NCI-H748 treated with DMSO at 0.1 percent for 48 hours (cell line): ENCODE measurements around the gene HOXA3.

ENCODE experiments used
- DNase-seq: peaks from one replicate; lab custom pipeline; 2025; lab: John Stamatoyannopoulos, UW

Gene HOXA3

DNA sequence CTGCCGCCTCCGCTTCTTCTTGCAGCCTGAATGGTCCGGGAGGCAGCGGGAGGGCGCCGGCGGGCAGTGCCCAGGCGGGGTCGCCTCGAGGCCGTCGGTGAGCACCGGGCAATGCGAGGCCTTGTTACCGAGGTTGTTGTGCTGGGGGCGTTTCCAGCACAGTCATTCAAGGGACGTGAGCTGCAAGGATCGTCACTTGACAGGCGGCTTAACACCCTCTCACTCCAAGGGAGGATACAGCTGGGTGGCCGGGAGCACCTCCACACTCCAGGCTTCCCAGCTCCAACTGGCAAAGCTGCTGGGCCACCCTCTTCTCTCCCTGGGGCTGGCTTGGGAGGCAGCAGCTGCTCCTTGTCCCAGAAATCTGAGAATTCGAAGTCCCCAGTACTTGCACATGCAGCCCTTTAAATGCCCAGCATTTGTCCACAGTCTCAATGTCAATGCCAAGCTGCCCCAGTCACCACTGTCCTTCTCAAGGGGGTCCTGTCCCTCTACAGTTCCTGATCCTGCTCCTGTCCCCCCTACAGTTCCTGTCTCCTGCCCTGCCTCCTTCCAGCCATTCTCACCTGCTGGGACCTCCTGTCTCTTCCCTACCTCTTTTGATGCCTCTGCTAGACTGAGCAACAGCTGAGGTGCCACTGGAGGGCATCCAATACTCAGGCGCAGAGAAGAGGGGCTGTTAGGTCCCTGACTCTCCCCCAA is 37.1 kb upstream of the HOXA3 start:
- DNase-seq = no peak

DNA sequence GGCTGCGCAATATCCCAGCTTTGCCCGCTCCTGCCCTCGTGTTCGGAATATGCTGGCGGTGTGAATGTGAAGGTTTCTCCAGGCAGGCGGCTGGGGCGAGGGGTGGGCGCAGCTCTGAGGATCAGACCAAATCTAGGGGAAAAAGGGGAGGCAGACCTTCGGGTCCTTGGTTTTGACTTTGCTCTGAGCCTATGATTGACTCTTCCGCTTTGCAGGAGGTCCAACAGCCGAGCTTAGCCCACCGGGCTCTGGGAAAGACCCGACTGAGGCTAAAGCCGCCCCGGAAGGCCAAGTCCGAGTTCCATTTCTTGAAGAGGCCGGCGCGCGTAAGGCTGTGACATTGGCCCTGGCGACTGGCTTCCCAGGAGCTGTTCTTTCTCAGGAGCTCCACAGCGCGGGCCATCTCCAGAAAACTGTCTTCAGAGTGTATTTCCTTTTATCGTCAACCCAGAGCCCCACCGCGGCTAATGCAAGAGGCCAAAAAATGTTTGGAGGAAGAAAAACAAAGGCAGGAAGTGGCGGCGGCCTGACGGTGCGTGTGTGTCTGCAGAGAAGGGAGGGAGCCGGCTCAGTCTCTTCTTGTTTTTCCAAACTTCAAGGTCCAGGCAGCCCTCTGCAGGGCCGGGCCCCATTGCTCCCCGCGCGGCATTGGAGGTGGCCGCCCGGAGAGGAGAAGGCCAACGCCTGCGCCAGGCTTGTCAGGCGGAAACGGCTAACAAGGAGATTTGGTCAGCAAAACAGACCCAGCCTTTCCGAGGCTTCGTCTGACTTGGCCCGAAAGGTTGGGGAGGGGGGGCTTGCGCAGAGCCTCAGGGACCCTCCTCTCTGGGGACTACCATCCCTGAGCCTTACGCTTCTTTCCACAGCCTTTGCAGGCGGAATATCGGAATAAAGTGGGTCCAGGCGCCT is 36.3 kb upstream of the HOXA3 start:
- no peak for DNase-seq

DNA sequence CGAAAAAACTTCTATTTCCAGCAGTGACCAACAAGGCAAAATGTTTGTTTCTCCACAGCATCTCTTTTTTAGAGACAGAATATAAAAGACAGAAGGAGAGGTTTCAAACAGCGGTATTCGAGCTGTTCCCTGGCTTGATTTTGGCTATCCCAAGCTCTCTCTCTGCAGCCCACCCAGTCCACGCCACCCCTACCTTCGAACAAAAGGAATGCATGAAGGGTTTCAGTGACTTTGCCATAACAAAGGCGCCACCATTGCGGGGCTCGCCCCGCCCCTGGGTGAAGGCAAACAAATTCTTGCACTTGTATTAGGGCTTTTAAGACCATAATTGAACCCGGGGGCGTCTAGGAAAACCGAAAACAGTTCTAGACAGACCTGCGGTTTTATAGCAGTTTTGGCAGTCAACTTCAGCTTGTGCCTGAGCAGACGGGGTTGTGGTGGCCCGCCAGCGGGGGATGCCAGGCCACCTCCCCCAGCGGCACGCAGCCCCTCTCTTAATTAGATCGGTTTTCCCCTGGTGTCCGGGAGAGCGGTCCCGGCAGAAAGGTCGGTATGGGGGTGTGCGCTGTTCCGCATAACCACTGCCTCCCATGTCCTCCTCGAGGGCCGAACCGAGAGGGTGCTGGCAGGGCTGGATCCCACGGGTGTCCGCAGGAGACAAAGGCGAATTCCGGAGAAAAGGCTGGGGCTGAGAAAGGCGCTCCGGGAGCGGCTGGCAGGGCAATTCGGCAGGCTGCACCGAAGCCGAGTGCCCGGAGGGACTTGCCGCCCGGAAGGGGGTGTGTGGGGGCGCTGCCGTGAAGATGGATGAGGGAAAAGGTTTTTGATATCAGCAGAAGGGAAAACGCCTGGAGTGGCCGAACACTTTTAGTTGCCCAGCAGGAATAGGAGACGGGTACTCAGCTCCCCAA is 35.3 kb upstream of the HOXA3 start:
- DNase-seq = no peak

DNA sequence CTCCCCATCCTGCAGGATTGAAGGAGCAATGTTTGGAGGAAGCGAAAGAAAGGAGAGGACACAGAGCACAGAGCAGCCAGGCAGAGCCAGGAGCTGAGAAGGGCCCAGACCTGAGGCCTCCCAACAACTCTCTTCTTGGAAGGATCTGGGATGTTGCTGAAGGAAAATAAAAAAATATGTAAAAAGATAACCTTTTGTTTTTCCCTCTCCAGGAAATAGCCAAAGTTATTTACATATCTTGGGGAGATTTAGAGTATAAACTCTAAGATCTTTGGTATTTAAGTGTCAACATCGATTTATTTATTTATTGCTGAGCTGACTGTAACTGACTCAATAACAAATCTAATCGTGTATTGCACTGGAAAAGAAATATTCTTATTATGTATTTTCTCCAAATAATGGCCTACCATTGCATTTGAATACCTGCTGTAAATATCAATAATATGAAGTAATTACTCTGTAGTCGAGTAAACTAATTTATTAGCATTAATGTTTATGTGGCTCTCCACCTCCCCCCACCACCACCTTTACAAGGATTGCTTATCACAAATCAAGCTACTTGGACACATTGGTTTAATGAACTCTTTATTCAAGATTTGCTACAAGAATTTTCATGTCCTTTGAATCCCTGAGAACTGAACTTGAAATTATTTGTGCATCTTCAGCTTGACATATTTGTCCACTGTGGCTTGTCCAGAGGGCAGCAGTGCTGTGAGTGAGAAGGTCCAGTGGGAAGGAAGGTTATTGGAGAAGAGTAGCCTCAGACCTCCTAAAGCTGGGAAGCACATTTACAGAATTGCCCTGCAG is 34.5 kb upstream of the HOXA3 start:
- DNase-seq = no peak

DNA sequence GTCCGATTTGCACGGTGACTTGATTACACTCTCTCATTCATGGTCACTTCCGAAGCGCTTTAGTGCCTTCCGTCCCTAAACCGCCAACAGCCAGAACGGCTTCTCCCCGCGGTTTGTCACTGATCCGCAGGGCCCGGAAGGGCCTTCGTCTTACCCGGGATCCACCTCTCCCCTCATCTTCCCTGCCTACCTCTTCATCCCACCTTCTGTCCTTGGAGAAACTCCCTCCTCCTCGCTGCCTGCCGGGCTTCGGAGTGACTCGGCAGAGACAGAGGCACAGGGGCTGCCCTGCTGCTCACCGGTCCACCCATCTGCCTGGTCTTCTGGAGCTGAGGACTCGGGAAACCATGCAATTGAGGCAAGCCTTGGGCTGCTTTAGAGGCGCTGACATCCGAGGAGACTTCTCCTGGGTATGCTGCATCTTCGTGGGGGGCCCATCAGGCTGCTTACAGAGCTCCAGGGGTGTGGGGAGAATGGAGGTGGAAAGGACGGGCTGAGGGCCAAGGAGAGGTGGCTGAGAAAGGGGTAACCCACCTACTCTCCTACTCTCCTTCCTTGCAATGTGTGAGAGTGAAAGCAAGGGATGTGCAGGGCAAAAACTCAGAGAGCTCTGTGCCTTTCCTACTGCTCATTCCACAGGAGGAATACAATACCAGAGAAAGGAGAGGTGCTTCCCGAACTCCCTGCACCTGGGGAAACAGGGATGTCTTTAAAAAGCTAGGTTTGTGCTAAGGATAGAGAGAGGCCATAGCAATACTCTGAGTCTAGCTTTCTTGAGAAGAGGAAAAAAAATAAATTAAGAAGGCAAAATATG is 33.7 kb upstream of the HOXA3 start:
- no peak for DNase-seq

DNA sequence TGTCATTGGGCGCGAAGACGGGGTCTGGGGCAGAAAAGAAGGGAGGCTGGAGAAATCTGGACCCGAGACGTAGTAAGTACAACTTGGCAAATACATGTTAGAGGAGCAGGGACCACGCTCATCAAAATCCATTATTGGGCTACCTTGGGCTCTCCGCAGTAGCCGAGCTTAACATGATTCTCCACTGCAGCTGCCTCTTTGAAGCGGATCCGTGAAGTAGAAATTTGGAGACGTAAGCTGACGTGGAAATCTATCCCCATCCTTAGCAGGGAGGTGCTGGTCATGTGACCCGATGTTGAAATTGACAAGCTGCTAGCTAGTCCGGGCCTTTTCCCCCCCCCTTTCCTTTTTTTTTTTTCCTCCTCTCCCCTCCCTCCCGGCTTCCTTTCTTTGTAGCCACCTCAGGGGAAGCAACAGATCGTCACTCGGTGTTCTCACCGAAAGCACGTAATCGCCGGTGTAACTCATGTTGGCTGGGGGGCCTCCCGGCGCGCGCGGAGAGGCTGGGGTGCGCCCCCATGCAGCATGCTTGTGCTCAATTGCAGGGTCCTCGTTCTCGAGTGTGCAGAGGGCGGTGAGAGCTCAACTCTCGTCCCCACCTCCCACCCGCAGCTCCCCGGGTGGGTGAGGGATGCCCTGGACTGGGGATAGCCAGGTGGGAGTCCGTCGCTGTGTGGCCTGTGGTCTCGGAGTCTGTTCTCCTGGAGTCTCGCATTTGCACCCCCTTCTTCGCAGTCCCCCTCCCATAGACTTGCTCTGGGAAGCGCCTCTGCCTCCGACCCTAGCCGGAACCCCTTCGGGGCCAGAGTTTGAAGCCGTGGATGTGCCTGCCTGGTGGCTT is 32.9 kb upstream of the HOXA3 start, which contains the start of gene HOXA11:
TSS of gene HOXA11 (minus strand) at position 220 of the 841 bp plus-strand sequence. CDS start at position 132, 88 bp downstream.
- no peak for DNase-seq

DNA sequence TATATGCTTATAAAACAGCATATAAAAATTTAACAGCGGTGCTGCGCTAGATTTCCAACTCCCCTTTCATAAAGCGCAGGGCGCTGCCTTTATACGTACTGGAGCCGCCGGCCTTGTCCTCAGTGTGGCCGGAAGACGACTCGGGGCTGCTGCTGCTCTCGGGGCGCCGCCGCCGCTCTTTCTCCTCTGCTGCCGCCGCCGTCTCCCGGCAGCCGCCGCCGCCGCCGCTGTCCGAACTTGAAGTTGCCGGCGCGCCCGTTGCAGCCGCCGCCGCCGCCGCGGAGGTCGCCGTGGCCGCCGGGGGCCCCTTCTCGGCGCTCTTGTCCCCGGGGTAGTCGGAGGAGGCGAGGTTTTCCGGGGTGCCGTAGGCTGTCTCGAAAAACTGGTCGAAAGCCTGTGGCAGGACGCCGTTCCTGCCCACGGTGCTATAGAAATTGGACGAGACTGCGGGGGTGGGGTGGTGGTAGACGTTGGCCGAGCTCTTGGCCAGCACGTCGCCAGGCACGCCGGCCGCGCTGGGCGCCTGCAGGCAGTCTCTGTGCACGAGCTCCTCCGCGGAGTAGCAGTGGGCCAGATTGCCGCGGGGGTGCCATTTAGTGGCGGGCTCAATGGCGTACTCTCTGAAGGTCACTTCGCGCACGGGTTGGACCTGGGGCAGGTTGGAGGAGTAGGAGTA is 32.1 kb upstream of the HOXA3 start:
- no peak for DNase-seq

DNA sequence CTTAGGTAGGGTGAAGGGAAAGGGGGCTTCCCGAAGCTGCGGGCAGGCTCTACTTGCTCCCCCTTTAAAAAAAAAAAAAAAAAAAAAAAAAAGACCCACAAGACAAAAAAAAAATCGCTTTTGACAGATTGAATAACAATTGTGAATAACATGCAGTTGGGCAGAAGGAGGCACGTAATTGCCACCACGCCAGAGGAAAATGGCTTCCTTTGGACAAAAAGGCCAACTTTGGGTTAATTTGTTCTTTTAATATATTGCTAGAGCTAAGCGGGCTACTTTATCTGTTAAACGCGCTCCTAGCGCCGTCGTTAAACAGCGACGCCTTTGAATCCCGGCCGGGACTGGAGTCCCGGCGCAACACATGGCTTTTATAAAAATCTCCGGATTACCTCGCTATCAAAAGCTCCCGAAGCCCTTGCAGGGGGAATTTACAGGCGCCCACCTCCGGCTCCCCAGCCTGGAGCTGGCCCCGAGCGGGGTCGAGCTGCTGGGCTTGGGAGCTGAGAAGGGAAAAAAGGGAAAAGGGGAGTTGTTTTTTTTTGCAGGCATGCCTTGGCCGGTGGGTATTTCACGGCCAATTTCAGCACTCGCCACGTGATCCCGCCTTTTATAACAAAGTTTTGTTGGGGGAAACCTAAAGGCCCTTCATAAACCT is 31.4 kb upstream of the HOXA3 start:
- DNase-seq = no peak

DNA sequence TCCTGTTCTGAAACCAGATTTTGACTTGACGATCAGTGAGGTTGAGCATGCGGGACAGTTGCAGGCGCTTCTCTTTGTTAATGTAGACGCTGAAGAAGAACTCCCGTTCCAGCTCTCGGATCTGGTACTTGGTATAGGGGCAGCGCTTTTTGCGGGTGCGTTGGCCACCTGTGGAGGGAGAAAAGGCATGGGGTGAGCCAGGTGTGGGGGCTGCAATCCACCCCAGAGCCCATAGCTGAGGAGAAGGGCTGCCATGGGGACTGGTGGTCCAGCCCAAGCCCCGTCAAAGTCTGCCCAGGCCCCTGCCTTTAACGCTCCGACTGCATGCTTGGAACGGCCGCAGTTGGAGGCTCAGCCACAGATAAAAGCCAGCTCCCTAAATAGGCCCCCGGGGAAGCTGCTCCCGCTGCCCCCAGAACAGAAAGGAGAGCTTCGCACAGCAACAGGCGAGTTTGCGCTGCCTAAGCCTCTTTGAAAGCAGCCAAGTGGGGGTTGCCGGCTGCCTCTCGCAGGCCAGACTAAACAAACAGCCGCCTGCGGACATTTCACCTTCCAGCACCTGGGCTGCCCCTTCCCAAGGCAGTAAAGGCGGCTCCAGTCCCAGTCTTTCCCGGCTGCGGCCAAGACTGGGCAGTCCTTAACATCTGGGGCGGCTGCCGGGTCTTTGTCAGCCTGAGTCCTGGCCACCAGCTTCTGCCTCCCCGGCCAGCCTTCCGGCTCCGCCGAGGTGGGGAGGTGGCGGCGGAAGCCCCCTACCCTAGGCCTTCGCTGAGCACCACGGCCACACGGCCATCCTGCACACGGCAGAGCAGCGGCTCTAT is 30.7 kb upstream of the HOXA3 start:
- DNase-seq = peak; percentile 27

DNA sequence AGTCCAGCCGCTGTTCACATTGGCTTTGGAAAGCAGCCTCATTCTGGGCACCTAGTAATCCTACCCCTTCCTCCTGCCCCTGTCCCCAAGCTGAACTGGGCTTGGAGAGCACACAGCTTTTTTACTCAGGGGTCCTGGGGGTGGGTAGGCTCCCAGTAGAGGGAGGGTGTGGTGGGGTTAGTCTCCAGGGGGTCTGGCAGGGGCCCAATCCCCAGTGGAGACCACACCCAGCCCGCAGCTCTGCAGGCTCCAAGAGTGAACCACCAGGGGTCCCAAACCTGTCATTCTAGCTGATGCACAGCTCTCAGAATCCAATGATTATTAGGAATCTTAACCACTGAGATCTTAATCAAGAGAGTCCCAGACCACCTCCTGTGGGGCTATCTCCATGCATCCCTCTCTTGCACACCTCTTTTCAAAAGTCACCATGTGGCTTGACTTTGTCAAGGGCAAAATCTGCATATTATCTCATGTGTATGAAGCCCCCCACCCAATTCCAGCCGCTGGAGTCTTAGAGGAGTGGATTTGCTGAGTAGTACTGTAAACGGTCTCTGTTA is 30.0 kb upstream of the HOXA3 start:
- DNase-seq = no peak

DNA sequence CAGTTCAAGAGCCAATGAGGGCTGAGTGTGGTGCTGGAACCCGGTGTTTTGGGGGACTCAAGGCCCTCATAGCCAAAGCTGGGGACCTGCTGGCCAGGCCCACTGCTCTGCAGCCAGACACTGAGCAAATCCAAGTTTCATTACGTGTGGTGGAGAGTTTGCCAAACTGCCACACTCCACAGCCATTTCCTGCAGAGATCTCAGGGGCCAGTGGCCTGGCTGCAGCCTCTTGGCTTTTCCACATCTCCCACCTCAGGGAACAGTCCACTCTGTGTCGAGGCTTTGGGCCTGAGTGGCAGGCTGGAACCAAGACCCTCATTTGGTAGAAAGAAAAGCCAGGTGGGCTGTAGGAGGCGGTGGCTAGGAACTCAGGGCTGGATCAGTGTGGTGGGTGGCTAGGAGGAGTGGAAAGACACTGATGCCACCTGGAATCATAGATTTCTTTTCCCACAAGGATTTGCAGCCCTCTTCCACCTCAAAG is 29.5 kb upstream of the HOXA3 start:
- no peak for DNase-seq

DNA sequence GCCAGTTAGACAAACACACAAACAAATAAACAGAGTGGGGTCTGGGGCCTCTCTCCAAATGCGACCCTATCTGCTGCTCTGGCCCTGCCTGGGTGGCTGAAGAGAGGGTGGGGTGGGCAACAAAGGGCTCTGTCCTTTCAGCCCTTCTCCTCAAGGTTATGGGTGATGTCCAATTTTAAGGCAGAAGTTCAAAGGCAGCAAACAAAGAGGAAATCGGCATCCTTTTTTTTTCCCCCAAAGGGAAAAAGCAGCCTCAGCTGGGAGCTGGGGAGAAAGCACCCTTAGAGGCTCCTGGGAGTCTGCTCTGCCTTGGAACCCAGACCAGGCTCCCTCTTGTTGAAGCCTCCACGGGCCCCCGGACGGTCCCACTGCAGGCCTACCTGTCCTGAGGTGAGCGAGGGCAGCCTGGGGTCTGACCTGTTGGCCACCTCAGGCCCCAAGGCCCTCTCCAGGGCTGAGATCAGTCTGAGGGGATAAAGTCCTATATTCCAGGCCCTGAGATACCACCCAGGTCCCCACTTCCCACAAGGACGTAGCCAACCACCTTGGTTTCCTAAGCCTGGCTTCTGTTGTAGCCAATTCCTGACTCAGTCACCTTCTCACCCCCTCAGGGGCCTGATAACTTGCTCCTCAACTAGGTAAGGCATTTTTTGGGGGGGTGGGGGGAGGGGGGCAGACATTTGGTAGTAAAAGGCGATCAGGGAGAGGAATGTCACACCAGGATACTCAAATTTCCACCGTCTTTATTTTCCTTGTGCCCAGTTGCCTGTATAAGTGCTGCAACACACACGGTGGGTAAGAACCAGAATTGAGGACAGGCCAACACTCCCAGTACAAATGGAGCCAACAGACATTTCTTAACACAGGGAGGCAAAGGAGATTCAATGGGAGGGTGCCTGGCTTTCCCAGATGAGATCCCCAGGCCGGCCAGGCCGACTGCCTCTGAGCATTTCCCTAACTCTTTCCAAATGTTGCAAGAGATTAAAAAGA is 28.3 kb upstream of the HOXA3 start:
- no peak for DNase-seq

DNA sequence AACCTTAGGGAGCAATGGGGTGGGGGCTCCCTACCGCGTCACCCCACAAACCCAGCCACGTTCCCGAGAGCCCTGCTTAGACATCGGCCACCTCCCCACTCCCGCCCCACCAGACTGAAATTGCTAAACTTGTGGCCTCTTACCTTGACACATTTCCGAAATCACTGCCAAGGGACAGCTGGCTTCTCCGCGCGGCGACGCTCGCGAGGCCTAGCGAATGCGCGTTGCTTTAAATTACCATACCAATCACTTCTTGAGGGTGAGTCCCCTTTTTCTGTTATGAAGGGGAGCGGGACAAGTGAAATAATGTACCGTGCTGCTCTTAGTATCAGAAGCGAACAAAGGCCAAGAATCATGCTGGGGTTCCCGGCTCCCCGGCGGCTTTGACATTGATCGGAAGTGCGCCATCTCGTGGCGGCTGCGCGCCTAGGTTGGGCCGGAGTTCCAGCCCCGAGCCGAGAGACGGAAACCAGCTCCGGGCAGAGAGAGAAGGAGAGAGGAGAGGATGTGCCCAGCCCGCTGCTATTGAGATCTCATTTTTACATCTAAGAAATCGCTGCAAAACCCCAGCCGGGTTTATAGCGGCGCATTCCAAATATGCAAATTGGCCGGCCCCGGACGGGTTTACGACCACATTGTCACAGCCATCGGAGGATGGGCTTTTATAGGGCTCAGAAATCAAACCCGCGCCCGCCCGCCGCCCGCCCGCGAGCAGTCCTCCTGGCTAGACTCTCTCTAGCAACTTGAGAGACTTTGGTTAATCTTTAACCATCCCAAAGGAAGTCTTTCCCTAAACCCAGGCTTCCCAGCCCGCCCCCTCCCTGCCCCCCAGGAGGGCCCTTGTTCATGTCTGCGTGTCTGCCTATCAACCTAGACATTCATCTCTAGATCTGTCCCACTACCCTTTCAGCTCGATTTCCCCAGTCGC is 27.4 kb upstream of the HOXA3 start:
- no peak for DNase-seq

DNA sequence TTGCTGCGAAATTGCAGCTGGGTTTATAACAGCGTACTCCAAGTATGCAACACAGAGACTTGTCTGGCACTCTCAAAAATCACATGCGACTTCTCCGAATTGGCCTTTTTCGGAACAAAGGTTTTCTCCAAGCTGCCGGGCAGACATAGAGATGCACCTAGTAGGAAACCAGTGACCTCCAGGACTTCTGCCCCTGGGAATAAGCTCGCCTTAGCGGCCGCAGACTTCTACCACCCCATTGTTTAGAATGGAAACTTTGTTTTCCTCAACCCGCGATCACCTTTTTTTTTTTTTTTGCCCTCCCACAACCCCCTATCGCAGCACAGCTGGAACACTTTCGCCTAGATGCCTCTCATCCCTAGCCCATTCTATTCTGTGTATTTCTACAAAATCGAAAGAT is 26.6 kb upstream of the HOXA3 start:
- no peak for DNase-seq

DNA sequence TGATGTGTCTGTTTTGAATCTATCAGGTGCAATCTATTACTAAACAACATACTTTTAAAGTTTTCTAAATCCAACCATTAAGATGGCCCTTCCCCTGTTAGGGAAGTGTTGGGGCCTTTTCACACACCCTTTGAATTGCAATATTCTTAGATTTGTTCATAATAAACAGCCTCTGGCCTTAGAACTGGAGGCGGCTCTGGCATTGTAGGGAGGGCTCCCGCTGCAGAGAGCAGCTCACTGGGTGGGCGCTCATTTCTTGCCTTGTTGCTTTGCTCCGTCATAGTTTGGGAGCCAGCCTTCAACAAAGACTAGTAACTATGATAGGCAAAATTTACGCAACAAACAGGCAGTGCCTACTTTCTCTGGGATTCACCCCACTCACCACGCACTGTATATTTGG is 26.0 kb upstream of the HOXA3 start:
- DNase-seq = no peak
